Measurements from ENCODE around the gene TMPRSS11F.

TMPRSS11F gene

GRCh38 chr4:68132342-68132741, 2.7 kb upstream of the TMPRSS11F start:
- H3K27ac Mint-ChIP-seq = no peak overlapping the region
- H3K4me3 Mint-ChIP-seq = no peak overlapping the region
- H3K9me3 Mint-ChIP-seq = no peaks in the 10 kb centered on the region
- no peaks in the 10 kb centered on the region for H3K27me3 Mint-ChIP-seq (ENCODE audit: low read depth)
- no peaks in the 10 kb centered on the region for H3K4me1 Mint-ChIP-seq (ENCODE audit: low read depth)
- no peaks in the 10 kb centered on the region for H3K36me3 Mint-ChIP-seq (ENCODE audit: low read depth)

GRCh38 chr4:68124262-68124661, 5.4 kb downstream of the TMPRSS11F start:
- H3K27me3 Mint-ChIP-seq (ENCODE audit: low read depth) = no peaks in the 10 kb centered on the region
- H3K9me3 Mint-ChIP-seq = no peaks in the 10 kb centered on the region
- no peaks in the 10 kb centered on the region for H3K4me1 Mint-ChIP-seq (ENCODE audit: low read depth)
- no peak overlapping the region for H3K4me3 Mint-ChIP-seq
- no peaks in the 10 kb centered on the region for H3K36me3 Mint-ChIP-seq (ENCODE audit: low read depth)
- no peak overlapping the region for H3K27ac Mint-ChIP-seq

- H3K27me3 Mint-ChIP-seq (ENCODE audit: low read depth) = no peaks in the 10 kb centered on the region
- H3K36me3 Mint-ChIP-seq (ENCODE audit: low read depth) = no peaks in the 10 kb centered on the region
- no peak overlapping the region for H3K4me3 Mint-ChIP-seq
- H3K27ac Mint-ChIP-seq = no peak overlapping the region
- H3K4me1 Mint-ChIP-seq (ENCODE audit: low read depth) = no peaks in the 10 kb centered on the region
- H3K9me3 Mint-ChIP-seq = no peaks in the 10 kb centered on the region
These were observed 6.1 kb downstream of the TMPRSS11F start for GRCh38 chr4:68123525-68123924.

GRCh38 chr4:68119921-68120320, 9.7 kb downstream of the TMPRSS11F start:
- Mint-ChIP-seq H3K27me3 (ENCODE audit: low read depth) (no peaks in the 10 kb centered on the region), H3K9me3 (no peaks in the 10 kb centered on the region), H3K4me1 (ENCODE audit: low read depth) (no peaks in the 10 kb centered on the region), H3K27ac (no peak overlapping the region), H3K36me3 (ENCODE audit: low read depth) (no peaks in the 10 kb centered on the region), H3K4me3 (no peak overlapping the region)

GRCh38 chr4:68110441-68110840, 19.2 kb downstream of the TMPRSS11F start:
- no peaks in the 10 kb centered on the region for H3K4me1 Mint-ChIP-seq (ENCODE audit: low read depth)
- no peak overlapping the region for H3K4me3 Mint-ChIP-seq
- H3K36me3 Mint-ChIP-seq (ENCODE audit: low read depth) = no peaks in the 10 kb centered on the region
- no peaks in the 10 kb centered on the region for H3K9me3 Mint-ChIP-seq
- H3K27me3 Mint-ChIP-seq (ENCODE audit: low read depth) = no peaks in the 10 kb centered on the region
- no peak overlapping the region for H3K27ac Mint-ChIP-seq

GRCh38 chr4:68109868-68110267, 19.8 kb downstream of the TMPRSS11F start:
- no peaks in the 10 kb centered on the region for H3K4me1 Mint-ChIP-seq (ENCODE audit: low read depth)
- H3K36me3 Mint-ChIP-seq (ENCODE audit: low read depth) = no peaks in the 10 kb centered on the region
- no peak overlapping the region for H3K27ac Mint-ChIP-seq
- no peaks in the 10 kb centered on the region for H3K9me3 Mint-ChIP-seq
- no peaks in the 10 kb centered on the region for H3K27me3 Mint-ChIP-seq (ENCODE audit: low read depth)
- H3K4me3 Mint-ChIP-seq = no peak overlapping the region

- H3K9me3 Mint-ChIP-seq = peaks cover 25% of the 10 kb centered on the region
- no peaks in the 10 kb centered on the region for H3K36me3 Mint-ChIP-seq (ENCODE audit: low read depth)
- H3K27me3 Mint-ChIP-seq (ENCODE audit: low read depth) = no peaks in the 10 kb centered on the region
- H3K27ac Mint-ChIP-seq = no peak overlapping the region
- H3K4me3 Mint-ChIP-seq = no peak overlapping the region
- no peaks in the 10 kb centered on the region for H3K4me1 Mint-ChIP-seq (ENCODE audit: low read depth)
These were observed 46.9 kb downstream of the TMPRSS11F start for GRCh38 chr4:68082758-68083157.

GRCh38 chr4:68079928-68080327, 49.7 kb downstream of the TMPRSS11F start:
- Mint-ChIP-seq H3K27me3 (ENCODE audit: low read depth) (no peaks in the 10 kb centered on the region), H3K4me3 (no peak overlapping the region)

GRCh38 chr4:68077737-68078136, 51.9 kb downstream of the TMPRSS11F start:
- H3K27me3 Mint-ChIP-seq (ENCODE audit: low read depth) = no peaks in the 10 kb centered on the region
- no peaks in the 10 kb centered on the region for H3K9me3 Mint-ChIP-seq
- no peaks in the 10 kb centered on the region for H3K36me3 Mint-ChIP-seq (ENCODE audit: low read depth)
- H3K4me1 Mint-ChIP-seq (ENCODE audit: low read depth) = no peaks in the 10 kb centered on the region
- H3K4me3 Mint-ChIP-seq = no peak overlapping the region
- no peak overlapping the region for H3K27ac Mint-ChIP-seq

More at GRCh38 chr4:68079928-68080327, 49.7 kb downstream of the TMPRSS11F start:
- Mint-ChIP-seq H3K36me3 (ENCODE audit: low read depth) (no peaks in the 10 kb centered on the region), H3K9me3 (peaks cover 8% of the 10 kb centered on the region), H3K4me1 (ENCODE audit: low read depth) (no peaks in the 10 kb centered on the region), H3K27ac (no peak overlapping the region)

- no peak overlapping the region for H3K27ac Mint-ChIP-seq
- no peaks in the 10 kb centered on the region for H3K27me3 Mint-ChIP-seq (ENCODE audit: low read depth)
- H3K36me3 Mint-ChIP-seq (ENCODE audit: low read depth) = no peaks in the 10 kb centered on the region
- H3K9me3 Mint-ChIP-seq = no peaks in the 10 kb centered on the region
- H3K4me3 Mint-ChIP-seq = no peak overlapping the region
- H3K4me1 Mint-ChIP-seq (ENCODE audit: low read depth) = no peaks in the 10 kb centered on the region
These were observed 52.4 kb downstream of the TMPRSS11F start for GRCh38 chr4:68077301-68077700.

- Mint-ChIP-seq H3K4me3 (no peak overlapping the region), H3K4me1 (ENCODE audit: low read depth) (no peaks in the 10 kb centered on the region), H3K9me3 (no peaks in the 10 kb centered on the region), H3K27ac (no peak overlapping the region), H3K27me3 (ENCODE audit: low read depth) (no peaks in the 10 kb centered on the region), H3K36me3 (ENCODE audit: low read depth) (no peaks in the 10 kb centered on the region)
These were observed 53.5 kb downstream of the TMPRSS11F start for GRCh38 chr4:68076194-68076593.

GRCh38 chr4:68074397-68074796, 55.3 kb downstream of the TMPRSS11F start:
- Mint-ChIP-seq H3K36me3 (ENCODE audit: low read depth) (no peaks in the 10 kb centered on the region), H3K27ac (no peak overlapping the region), H3K4me3 (no peak overlapping the region), H3K4me1 (ENCODE audit: low read depth) (no peaks in the 10 kb centered on the region), H3K27me3 (ENCODE audit: low read depth) (no peaks in the 10 kb centered on the region), H3K9me3 (no peaks in the 10 kb centered on the region)

- Mint-ChIP-seq H3K27ac (no peak overlapping the region), H3K27me3 (ENCODE audit: low read depth) (no peaks in the 10 kb centered on the region), H3K36me3 (ENCODE audit: low read depth) (no peaks in the 10 kb centered on the region), H3K4me1 (ENCODE audit: low read depth) (no peaks in the 10 kb centered on the region), H3K4me3 (no peak overlapping the region), H3K9me3 (no peaks in the 10 kb centered on the region)
These were observed 59.4 kb downstream of the TMPRSS11F start for GRCh38 chr4:68070302-68070701.

GRCh38 chr4:68062501-68062900, 67.2 kb downstream of the TMPRSS11F start:
- Mint-ChIP-seq H3K27ac (no peak overlapping the region), H3K27me3 (ENCODE audit: low read depth) (no peaks in the 10 kb centered on the region), H3K4me1 (ENCODE audit: low read depth) (no peaks in the 10 kb centered on the region), H3K9me3 (no peaks in the 10 kb centered on the region), H3K36me3 (ENCODE audit: low read depth) (no peaks in the 10 kb centered on the region), H3K4me3 (no peak overlapping the region)

GRCh38 chr4:68038272-68038671, 91.4 kb downstream of the TMPRSS11F start:
- no peaks in the 10 kb centered on the region for H3K4me1 Mint-ChIP-seq (ENCODE audit: low read depth)
- no peaks in the 10 kb centered on the region for H3K27me3 Mint-ChIP-seq (ENCODE audit: low read depth)
- H3K36me3 Mint-ChIP-seq (ENCODE audit: low read depth) = no peaks in the 10 kb centered on the region
- no peaks in the 10 kb centered on the region for H3K9me3 Mint-ChIP-seq
- H3K4me3 Mint-ChIP-seq = no peak overlapping the region
- H3K27ac Mint-ChIP-seq = no peak overlapping the region

- Mint-ChIP-seq H3K4me3 (no peak overlapping the region), H3K36me3 (ENCODE audit: low read depth) (no peaks in the 10 kb centered on the region), H3K27ac (no peak overlapping the region), H3K4me1 (ENCODE audit: low read depth) (peaks cover 3% of the 10 kb centered on the region), H3K27me3 (ENCODE audit: low read depth) (no peaks in the 10 kb centered on the region), H3K9me3 (no peaks in the 10 kb centered on the region)
These were observed 108.5 kb downstream of the TMPRSS11F start for GRCh38 chr4:68021185-68021584.
